IMR-90 (cell line): Measurements from ENCODE around the gene ZNF408. TPM values are rescaled to one million over a fixed set of nuclear protein-coding genes. Genes with fewer than 3 reads are reported as not detected.
A peak's percentile ranks its signal among the peaks of the same experiment; 100 is the strongest.

ENCODE experiments used
- ATAC-seq: fragments of 200-7000 bp; cut with Tn5 transposase; 2 replicates; pipeline ENCODE4 v1.9.1; 2020; ENCODE audit warnings: low read depth, mild to moderate bottlenecking, moderate library complexity
- BruUV-seq: library from RNA; stranded (reverse); fragments of 400-500 nt; replicated peaks from 2 replicates; lab custom pipeline; 2021; lab: Mats Ljungman, UMichigan
- CTCF ChIA-PET: fragments of 300-600 bp; formaldehyde crosslinking; extraction: SDS; loops from one replicate; lab custom pipeline; 2021; ENCODE audit warnings: antibody characterized with exemption; lab: Yijun Ruan, JAX
- POLR2A ChIA-PET: fragments of 300-600 bp; sonication (Branson Sonifier 250); formaldehyde crosslinking; loops from one replicate; lab custom pipeline; 2022; ENCODE audit warnings: antibody characterized with exemption; ENCODE audit not compliant: unreplicated experiment; lab: Charles Lee
- DNase-seq: peaks from one replicate; pipeline ENCODE4 v3.0.0; 2013
- H2AFZ ChIP-seq: replicated peaks from 2 replicates; pipeline ENCODE3; 2013; ENCODE audit warnings: low read length, mild to moderate bottlenecking; ENCODE audit not compliant: poor library complexity
- H2AK5ac ChIP-seq: 2 replicates; pipeline ENCODE4 v1.6.1; 2013; ENCODE audit warnings: low read depth, low read length, inconsistent platforms
- H2AK9ac ChIP-seq: replicated peaks from 2 replicates; pipeline ENCODE3; 2013; ENCODE audit warnings: mild to moderate bottlenecking, low read depth, low read length, moderate library complexity; ENCODE audit not compliant: poor library complexity
- H2BK120ac ChIP-seq: 2 replicates; pipeline ENCODE4 v1.6.1; 2013; ENCODE audit warnings: low read depth, low read length, inconsistent platforms
- H2BK15ac ChIP-seq: 3 replicates; pipeline ENCODE4 v1.6.1; 2013; ENCODE audit warnings: low read depth, low read length, inconsistent platforms
- H2BK20ac ChIP-seq: 2 replicates; pipeline ENCODE4 v1.6.1; 2013; ENCODE audit warnings: low read depth, mild to moderate bottlenecking, inconsistent platforms, low read length, moderate library complexity
- H2BK5ac ChIP-seq: 2 replicates; pipeline ENCODE4 v1.6.1; 2013; ENCODE audit warnings: mild to moderate bottlenecking, low read depth, low read length, inconsistent platforms; ENCODE audit not compliant: poor library complexity, severe bottlenecking
- H3K14ac ChIP-seq: replicated peaks from 2 replicates; pipeline ENCODE4 v1.6.1; 2013; ENCODE audit warnings: low read depth, low read length, inconsistent platforms
- H3K18ac ChIP-seq: 2 replicates; pipeline ENCODE4 v1.6.1; 2013; ENCODE audit warnings: low read depth, low read length, control low read depth
- H3K23ac ChIP-seq: 2 replicates; pipeline ENCODE4 v1.6.1; 2013; ENCODE audit warnings: low read depth, low read length, inconsistent platforms
- H3K27ac ChIP-seq: 2 replicates; pipeline ENCODE4 v1.5.1; 2013; ENCODE audit warnings: mild to moderate bottlenecking, control low read depth, low read length; ENCODE audit not compliant: insufficient read depth
- H3K27me3 ChIP-seq: 2 replicates; pipeline ENCODE4 v1.6.1; 2013; ENCODE audit warnings: low read length; ENCODE audit not compliant: control insufficient read depth, insufficient read depth
- H3K36me3 ChIP-seq: 2 replicates; pipeline ENCODE4 v1.6.1; 2013; ENCODE audit warnings: low read length, mixed read lengths; ENCODE audit not compliant: control insufficient read depth, insufficient read depth
- H3K4ac ChIP-seq: 2 replicates; pipeline ENCODE4 v1.6.1; 2013; ENCODE audit warnings: low read depth, low read length, inconsistent platforms
- H3K4me1 ChIP-seq: 2 replicates; pipeline ENCODE4 v1.6.1; 2013; ENCODE audit warnings: low read length, mixed read lengths; ENCODE audit not compliant: control insufficient read depth, insufficient read depth
- H3K4me2 ChIP-seq: 2 replicates; pipeline ENCODE4 v1.6.1; 2013; ENCODE audit warnings: low read depth, mild to moderate bottlenecking, control low read depth, low read length, moderate library complexity
- H3K4me3 ChIP-seq: 2 replicates; pipeline ENCODE4 v1.5.1; 2013; ENCODE audit warnings: low read depth, mild to moderate bottlenecking, control low read depth, low read length, moderate library complexity; ENCODE audit not compliant: insufficient read depth
- H3K56ac ChIP-seq: 2 replicates; pipeline ENCODE4 v1.6.1; 2013; ENCODE audit warnings: low read length, inconsistent platforms; ENCODE audit not compliant: insufficient read depth; ENCODE audit errors: extremely low read depth
- H3K79me1 ChIP-seq, 2 experiments: 2 replicates each; pipeline ENCODE4 v1.6.1; 2013; ENCODE audit warnings: low read length in 2 of 2, inconsistent platforms in 1 of 2, low read depth in 1 of 2
- H3K9ac ChIP-seq: 2 replicates; pipeline ENCODE4 v1.6.1; 2013; ENCODE audit warnings: low read depth, low read length, control low read depth
- H3K9me1 ChIP-seq: 2 replicates; pipeline ENCODE4 v1.6.1; 2013; ENCODE audit warnings: low read length, inconsistent platforms; ENCODE audit not compliant: insufficient read depth
- H3K9me3 ChIP-seq: 2 replicates; pipeline ENCODE4 v1.6.1; 2013; ENCODE audit warnings: low read length; ENCODE audit not compliant: control insufficient read depth, insufficient read depth
- H4K20me1 ChIP-seq: 2 replicates; pipeline ENCODE4 v1.6.1; 2013; ENCODE audit warnings: low read length, inconsistent platforms; ENCODE audit not compliant: insufficient read depth
- H4K5ac ChIP-seq: 2 replicates; pipeline ENCODE4 v1.6.1; 2013; ENCODE audit warnings: mild to moderate bottlenecking, low read depth, low read length, control low read depth
- H4K8ac ChIP-seq, 2 experiments: 2 replicates each; pipeline ENCODE4 v1.6.1; 2013; ENCODE audit warnings: low read depth in 2 of 2, low read length in 2 of 2, control low read depth in 1 of 2, inconsistent platforms in 1 of 2
- H4K91ac ChIP-seq: 2 replicates; pipeline ENCODE4 v1.6.1; 2013; ENCODE audit warnings: low read depth, low read length, inconsistent platforms; ENCODE audit not compliant: insufficient read depth
- BHLHE40 ChIP-seq: fragments of 150-350 bp; IDR thresholded peaks from 2 replicates; pipeline ENCODE4 v1.6.1; 2016; ENCODE audit warnings: mild to moderate bottlenecking, low read depth, low read length
- CEBPB ChIP-seq: IDR thresholded peaks from 2 replicates; pipeline ENCODE4 v1.6.1; 2012; ENCODE audit warnings: low read depth, low read length, improper control_type of control experiment
- CTCF ChIP-seq: conservative IDR thresholded peaks from 2 replicates; pipeline ENCODE4 v1.5.1; 2012; ENCODE audit warnings: mild to moderate bottlenecking, low read depth, low read length, improper control_type of control experiment
- ELK1 ChIP-seq: fragments of 150-350 bp; IDR thresholded peaks from 2 replicates; pipeline ENCODE4 v1.6.1; 2016; ENCODE audit warnings: low read depth, mild to moderate bottlenecking, low read length, moderate library complexity, borderline replicate concordance
- FOS ChIP-seq: fragments of 150-350 bp; IDR thresholded peaks from 2 replicates; pipeline ENCODE4 v1.6.1; 2016; ENCODE audit warnings: low read depth, low read length
- MAZ ChIP-seq: IDR thresholded peaks from 2 replicates; pipeline ENCODE4 v1.6.1; 2012; ENCODE audit warnings: low read depth, mild to moderate bottlenecking, low read length, improper control_type of control experiment, moderate library complexity, borderline replicate concordance
- MXI1 ChIP-seq: IDR thresholded peaks from 2 replicates; pipeline ENCODE4 v1.6.1; 2012; ENCODE audit warnings: low read depth, mild to moderate bottlenecking, low read length, moderate library complexity, borderline replicate concordance
- RAD21 ChIP-seq: IDR thresholded peaks from 2 replicates; pipeline ENCODE4 v1.6.1; 2012; ENCODE audit warnings: low read length, improper control_type of control experiment
- USF2 ChIP-seq: fragments of 150-350 bp; IDR thresholded peaks from 2 replicates; pipeline ENCODE4 v1.6.1; 2017; ENCODE audit warnings: mild to moderate bottlenecking, antibody characterized with exemption, low read length, low read depth
- WGBS, 2 experiments: methylation state at CpG; one replicate each; pipeline versions ENCODE4 v1.1.5 to v1.1.7; 2013; ENCODE audit warnings: missing lambda C conversion rate in 2 of 2; ENCODE audit not compliant: insufficient read length in 1 of 2; ENCODE audit errors: extremely low coverage in 2 of 2; 5-methylcytosine and 5-hydroxymethylcytosine counted together
- dilution Hi-C: fragments of 300-500 bp; cut with HindIII; formaldehyde crosslinking; loops from one replicate; pipeline ENCODE4 v1.14.3; 2018; ENCODE audit warnings: low sequenced_read_pairs; ENCODE audit not compliant: unreplicated experiment
- in situ Hi-C: fragments of 300-500 bp; cut with MboI; formaldehyde crosslinking; loops from 3 replicates; pipeline ENCODE4 v1.14.3; 2019; ENCODE audit warnings: low sequenced_read_pairs, inconsistent platforms, mixed read lengths
- intact Hi-C: fragments of 100-400 bp; cut with micrococcal nuclease; formaldehyde crosslinking; loops from 2 replicates; pipeline ENCODE4 v1.10.0; 2022
- polyA plus RNA-seq, 3 experiments: library from polyadenylated mRNA; depleted of rRNA; stranded (reverse); fragments of >200 nt; gene quantifications; 2 replicates each; pipeline ENCODE4 v1.2.3, GENCODE V29; 2012; ENCODE audit warnings: low replicate concordance in 1 of 3
- total RNA-seq: library from RNA; depleted of rRNA; stranded (reverse); fragments of >200 nt; gene quantifications from 2 replicates; pipeline ENCODE4 v1.2.3, GENCODE V29; 2012

The ZNF408 gene
- total and polyA plus RNA-seq, 2 of the 4 experiments (the other 2 are of a cell fraction) = 9.5 to 11.1 TPM

GRCh38 chr11:46719543-46720218, 18.9 kb downstream of the ZNF408 start:
- ChIA-PET CTCF (no interaction called here), POLR2A (no interaction called here)
- Histone ChIP-seq H3K18ac (no peak overlapping the region), H3K4me2 (no peak overlapping the region), H4K5ac (no peak overlapping the region), H3K27ac (no peak overlapping the region), H3K4me1 (peaks cover 9% of the 10 kb centered on the region), H2BK5ac (no peak overlapping the region), H4K91ac (no peak overlapping the region), H3K27me3 (no peaks in the 10 kb centered on the region), H2AFZ (peak overlapping the region; percentile 51), H2BK20ac (no peak overlapping the region), H3K23ac (no peak overlapping the region), H4K8ac (no peak overlapping the region), H4K20me1 (no peaks in the 10 kb centered on the region), H3K4ac (no peak overlapping the region), H2AK5ac (peak overlapping the region; percentile 16; the same call in 1 of the 2 replicates), H3K56ac (no peak overlapping the region), H3K4me3 (no peak overlapping the region), H2BK120ac (no peak overlapping the region), H3K79me1 (peaks cover 0 to 3% of the 10 kb centered on the region in 2 experiments; a peak in 1 of 4 replicates), H3K9me3 (no peaks in the 10 kb centered on the region), H3K36me3 (no peaks in the 10 kb centered on the region), H3K9me1 (peaks cover 16% of the 10 kb centered on the region), H3K9ac (no peak overlapping the region), H2BK15ac (no peak overlapping the region), H2AK9ac (peak overlapping the region; percentile 55), H3K14ac (no peak overlapping the region)
- dilution Hi-C loops (no loop called here), in situ Hi-C loops (no loop called here), intact Hi-C loops (no loop called here)
- WGBS, 2 experiments = 91% methylated on average over 16 of the region's 25 CpGs; no CpG with 5 or more reads in 1 of the 2 experiments
- no TSS peak for BruUV-seq
- TF ChIP-seq FOS (no peak), MAZ (no peak), BHLHE40 (no peak), CEBPB (no peak), USF2 (no peak), ELK1 (no peak), CTCF (no peak), MXI1 (no peak), RAD21 (no peak)
- ATAC-seq (no peak), DNase-seq (no peak)
